GM12865 (cell line): ENCODE data around the gene SLC25A31.

Source experiments
- DNase-seq: peaks from one replicate; pipeline ENCODE4 v3.0.0; 2010; ENCODE audit warnings: low read depth
- H3K4me3 ChIP-seq: 2 replicates; pipeline ENCODE4 v1.5.1; 2011; ENCODE audit warnings: mild to moderate bottlenecking, low read depth, low read length, control low read depth
- TF ChIP-seq, protein P1 (sequence below): IDR thresholded peaks from 2 replicates; pipeline ENCODE4 v1.5.1; 2011; ENCODE audit warnings: low read length, control low read depth, low read depth, inconsistent platforms; ENCODE audit not compliant: insufficient read depth; ENCODE audit errors: missing control alignments

Gene SLC25A31

DNA sequence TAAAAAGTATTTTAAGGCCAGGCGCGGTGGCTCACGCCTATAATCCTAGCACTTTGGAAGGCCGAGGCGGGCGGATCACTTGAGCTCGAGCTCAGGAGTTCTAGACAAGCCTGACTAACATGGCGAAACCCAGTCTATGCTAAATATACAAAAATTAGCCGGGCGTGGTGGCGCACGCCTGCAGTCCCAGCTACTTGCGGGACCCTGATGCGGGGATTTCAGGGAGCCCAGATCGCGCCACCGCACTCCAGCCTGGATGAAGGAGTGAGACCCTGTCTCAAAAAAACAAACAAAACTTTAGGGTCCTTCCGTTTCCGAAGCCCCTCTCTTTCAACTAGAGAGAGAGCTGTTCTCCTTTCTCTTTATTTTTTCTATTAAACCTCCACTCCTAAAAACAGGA, 1.2 kb downstream of the SLC25A31 start:
- no peak overlapping the region for H3K4me3 ChIP-seq
- DNase-seq = no peak
- TF ChIP-seq, protein P1, sequence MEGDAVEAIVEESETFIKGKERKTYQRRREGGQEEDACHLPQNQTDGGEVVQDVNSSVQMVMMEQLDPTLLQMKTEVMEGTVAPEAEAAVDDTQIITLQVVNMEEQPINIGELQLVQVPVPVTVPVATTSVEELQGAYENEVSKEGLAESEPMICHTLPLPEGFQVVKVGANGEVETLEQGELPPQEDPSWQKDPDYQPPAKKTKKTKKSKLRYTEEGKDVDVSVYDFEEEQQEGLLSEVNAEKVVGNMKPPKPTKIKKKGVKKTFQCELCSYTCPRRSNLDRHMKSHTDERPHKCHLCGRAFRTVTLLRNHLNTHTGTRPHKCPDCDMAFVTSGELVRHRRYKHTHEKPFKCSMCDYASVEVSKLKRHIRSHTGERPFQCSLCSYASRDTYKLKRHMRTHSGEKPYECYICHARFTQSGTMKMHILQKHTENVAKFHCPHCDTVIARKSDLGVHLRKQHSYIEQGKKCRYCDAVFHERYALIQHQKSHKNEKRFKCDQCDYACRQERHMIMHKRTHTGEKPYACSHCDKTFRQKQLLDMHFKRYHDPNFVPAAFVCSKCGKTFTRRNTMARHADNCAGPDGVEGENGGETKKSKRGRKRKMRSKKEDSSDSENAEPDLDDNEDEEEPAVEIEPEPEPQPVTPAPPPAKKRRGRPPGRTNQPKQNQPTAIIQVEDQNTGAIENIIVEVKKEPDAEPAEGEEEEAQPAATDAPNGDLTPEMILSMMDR = no peak

DNA sequence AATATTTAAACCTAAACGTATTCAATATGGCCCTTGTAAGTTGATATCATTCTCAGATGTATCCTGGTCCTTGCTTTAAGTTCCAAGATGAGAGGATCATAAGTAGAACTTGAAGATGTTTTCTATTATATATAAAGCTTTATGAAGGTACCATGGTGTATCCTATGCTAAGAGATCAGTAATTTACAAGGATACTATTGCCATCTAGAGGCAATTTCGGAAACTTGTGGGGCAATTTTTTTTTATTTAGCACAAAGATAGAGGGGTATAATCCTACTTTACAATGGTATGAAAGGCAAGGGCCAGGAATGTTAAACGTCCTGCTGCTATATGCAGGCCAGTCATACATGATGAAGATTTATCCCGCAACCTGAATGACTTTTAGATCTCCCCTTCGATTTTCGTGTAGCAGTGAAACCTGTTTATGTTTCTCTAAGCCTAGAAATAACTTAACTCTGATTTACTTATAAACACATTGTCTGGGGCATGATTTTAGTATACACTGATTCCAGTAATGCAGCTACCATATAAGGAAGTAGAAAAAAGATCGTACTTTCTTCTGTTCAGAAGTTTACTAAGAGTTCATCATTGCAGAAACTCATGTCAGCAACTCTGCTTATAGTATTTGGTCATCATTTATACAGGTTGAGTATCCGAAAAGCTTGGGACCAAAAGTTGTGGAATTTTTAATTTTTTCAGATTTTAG, 2.6 kb downstream of the SLC25A31 start:
- TF ChIP-seq, protein P1 = peak; percentile 50
- peak; percentile 38 for DNase-seq
- no peak overlapping the region for H3K4me3 ChIP-seq

DNA sequence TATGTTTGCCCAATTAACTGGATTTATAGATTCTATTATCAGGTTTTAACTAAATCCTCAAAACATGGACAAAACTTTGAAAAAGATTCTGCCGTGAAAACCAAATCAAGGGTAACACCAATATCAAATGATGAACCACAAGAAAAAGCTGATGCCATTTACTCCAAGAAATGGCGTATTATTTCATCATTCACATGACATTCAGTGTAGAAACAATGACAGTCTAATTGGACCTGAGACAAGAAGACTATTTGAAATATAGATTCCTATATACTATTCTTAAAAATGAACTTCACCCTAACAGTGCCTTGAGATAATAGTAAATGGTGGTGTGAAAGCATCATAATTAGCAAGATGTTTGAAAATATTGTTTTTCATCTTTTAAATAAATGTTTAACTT, 4.8 kb downstream of the SLC25A31 start:
- TF ChIP-seq, protein P1 = no peak
- DNase-seq = no peak
- no peak overlapping the region for H3K4me3 ChIP-seq

DNA sequence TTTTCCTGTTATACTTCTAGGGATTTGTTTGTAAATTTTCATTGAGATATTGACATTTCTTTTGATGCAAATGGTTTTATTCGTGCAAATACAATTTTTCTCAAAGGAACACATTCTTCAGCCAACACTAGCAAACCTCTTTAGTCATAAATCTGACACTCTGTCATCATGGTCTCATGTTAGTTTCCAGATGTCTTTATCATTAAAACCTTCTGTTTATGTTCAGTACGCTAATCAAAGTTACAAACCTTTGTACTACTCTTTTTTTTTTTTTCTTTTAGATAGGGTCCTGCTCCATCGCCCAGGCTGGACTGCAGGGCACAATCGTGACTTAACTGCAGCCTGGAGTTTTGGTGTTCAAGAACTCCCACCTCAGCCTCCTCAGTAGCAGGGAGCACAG, 7.1 kb downstream of the SLC25A31 start:
- no peak overlapping the region for H3K4me3 ChIP-seq
- TF ChIP-seq, protein P1 = no peak
- DNase-seq = no peak

DNA sequence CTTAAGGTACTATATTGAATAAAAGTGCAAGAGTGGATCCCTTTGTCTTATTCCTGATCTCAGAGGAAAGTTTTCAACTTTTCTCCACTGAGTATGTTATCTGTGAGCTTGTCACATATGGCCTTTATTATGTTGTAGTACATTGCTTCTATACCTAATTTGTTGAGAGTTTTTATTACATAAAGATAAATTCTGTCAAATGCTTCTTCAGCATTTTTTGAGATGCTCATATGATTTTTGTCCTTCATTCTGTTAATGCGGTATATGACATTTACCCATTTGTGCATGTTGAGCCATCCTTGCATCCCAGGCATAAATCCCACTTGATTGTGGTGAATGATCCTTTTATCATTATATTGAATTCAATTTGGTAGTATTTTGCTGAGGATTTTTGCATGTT, 11.0 kb downstream of the SLC25A31 start:
- no peak overlapping the region for H3K4me3 ChIP-seq
- DNase-seq = no peak
- TF ChIP-seq, protein P1 = no peak

DNA sequence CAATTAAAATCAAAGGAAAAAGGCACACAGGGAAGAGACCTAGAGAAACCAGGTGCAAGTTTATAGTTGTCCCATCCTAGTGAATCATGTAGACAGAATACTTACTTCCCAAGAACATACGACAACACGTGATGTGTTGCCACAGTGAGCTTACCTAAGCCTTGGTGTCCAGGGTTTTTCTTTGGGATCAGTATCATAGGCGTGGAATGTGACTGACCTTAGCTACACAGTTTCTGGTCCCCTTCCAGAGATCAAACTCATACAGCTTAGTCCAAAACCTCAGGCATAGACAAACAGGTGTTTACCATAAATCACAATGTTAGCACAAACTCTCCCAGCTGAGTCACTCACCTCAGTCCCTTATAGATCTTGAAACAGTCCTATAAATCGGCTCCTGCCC, 17.7 kb downstream of the SLC25A31 start:
- DNase-seq = no peak
- H3K4me3 ChIP-seq = no peak overlapping the region
- TF ChIP-seq, protein P1 = no peak

DNA sequence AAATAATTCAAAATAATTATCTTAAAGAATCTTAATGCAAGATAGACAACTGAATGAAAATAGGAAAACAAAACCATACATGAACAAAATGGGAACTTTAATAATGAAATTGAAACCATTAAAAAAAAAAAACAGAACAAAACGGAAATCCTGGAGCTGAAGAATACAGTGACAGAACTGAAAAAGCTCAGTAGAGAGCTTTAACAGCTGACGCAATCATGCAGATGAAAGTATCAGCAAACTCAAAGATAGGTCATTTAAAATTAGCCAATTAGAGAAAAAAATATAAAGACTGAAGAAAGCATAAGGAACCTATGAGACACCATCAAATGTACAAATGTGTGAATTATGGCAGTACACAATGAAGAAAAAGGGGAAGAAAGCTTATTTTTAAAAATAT, 18.8 kb downstream of the SLC25A31 start:
- DNase-seq = peak; percentile 8
- H3K4me3 ChIP-seq = no peak overlapping the region
- TF ChIP-seq, protein P1 = no peak
